HPDE6-E6E7 (cell line): ENCODE results near the gene RAB5B.
"Not testable (repeated sequence)": the region's sequence is repeated elsewhere in the genome, so short reads cannot be mapped to it uniquely, and the experiment has no call there.

Experiments
- DNase-seq: peaks from one replicate; pipeline ENCODE4 v3.0.0; 2011; ENCODE audit warnings: missing footprints; ENCODE audit errors: extremely low spot score

The RAB5B gene

GRCh38 chr12:55983232-55983842, 9.5 kb downstream of the RAB5B start:
- no peak for DNase-seq

- DNase-seq, result no peak
These were observed 11.0 kb downstream of the RAB5B start for GRCh38 chr12:55984861-55985260.

GRCh38 chr12:55985341-55985740, 11.5 kb downstream of the RAB5B start:
- DNase-seq, result no peak

- not testable (repeated sequence) for DNase-seq
These were observed 12.1 kb downstream of the RAB5B start for GRCh38 chr12:55985976-55986375.

- no peak for DNase-seq
These were observed 17.2 kb downstream of the RAB5B start for GRCh38 chr12:55991110-55991509.

- DNase-seq, result no peak
These were observed 19.5 kb downstream of the RAB5B start for GRCh38 chr12:55993230-55993853.

GRCh38 chr12:55995366-55995765, 21.5 kb downstream of the RAB5B start:
- DNase-seq, result no peak

GRCh38 chr12:55996201-55996714, 22.4 kb downstream of the RAB5B start:
- DNase-seq, result peak; percentile 29

- peak; percentile 99 for DNase-seq
These were observed 23.0 kb downstream of the RAB5B start, which contains the start of gene SUOX for GRCh38 chr12:55996715-55997534. SUOX (plus strand) TSS chr12:55997276; CDS start chr12:56002222, 4,946 bp downstream.

GRCh38 chr12:55997535-55997859, 23.6 kb downstream of the RAB5B start:
- peak; percentile 29 for DNase-seq

- DNase-seq, result not testable (repeated sequence)
These were observed 25.6 kb downstream of the RAB5B start for GRCh38 chr12:55999522-55999921.

- not testable (repeated sequence) for DNase-seq
These were observed 26.2 kb downstream of the RAB5B start for GRCh38 chr12:55999999-56000540.

GRCh38 chr12:56001487-56002100, 27.7 kb downstream of the RAB5B start:
- DNase-seq, result no peak

GRCh38 chr12:56003376-56003775, 29.5 kb downstream of the RAB5B start:
- DNase-seq, result not testable (repeated sequence)

GRCh38 chr12:56004211-56004610, 30.3 kb downstream of the RAB5B start:
- DNase-seq, result no peak

- DNase-seq, result peak; percentile 52
These were observed 34.0 kb downstream of the RAB5B start for GRCh38 chr12:56007564-56008559.

- no peak for DNase-seq
These were observed 36.3 kb downstream of the RAB5B start for GRCh38 chr12:56010111-56010570.

- no peak for DNase-seq
These were observed 37.7 kb downstream of the RAB5B start for GRCh38 chr12:56011509-56012090.

- DNase-seq, result no peak
These were observed 39.6 kb downstream of the RAB5B start for GRCh38 chr12:56013482-56013881.

- DNase-seq, result no peak
These were observed 40.3 kb downstream of the RAB5B start for GRCh38 chr12:56014205-56014604.
